GM23338 (cell line): ENCODE data around the gene RUNX3.

Experiments used
- CREB1 ChIP-seq: fragments of 250-450 bp; sonication (Bioruptor Pico); IDR thresholded peaks from 2 replicates; pipeline ENCODE4 v1.5.0; 2020; ENCODE audit warnings: low read depth, mild to moderate bottlenecking, moderate library complexity
- EZH2 ChIP-seq: fragments of 200-600 bp; sonication (generic); IDR thresholded peaks from one replicate; pipeline ENCODE4 v1.8.0; 2017; ENCODE audit warnings: antibody characterized with exemption, mild to moderate bottlenecking, low read depth; ENCODE audit not compliant: unreplicated experiment
- EZH2phosphoT487 ChIP-seq: fragments of 200-600 bp; sonication (generic); IDR thresholded peaks from one replicate; pipeline ENCODE4 v1.8.1; 2018; ENCODE audit warnings: antibody characterized with exemption; ENCODE audit not compliant: unreplicated experiment
- JUNB ChIP-seq: IDR thresholded peaks from one replicate; pipeline ENCODE4 v1.6.1; 2016; ENCODE audit warnings: antibody characterized with exemption; ENCODE audit not compliant: unreplicated experiment
- NANOG ChIP-seq: IDR thresholded peaks from 2 replicates; pipeline ENCODE4 v1.6.1; 2016; ENCODE audit warnings: antibody characterized with exemption, borderline replicate concordance
- POLR2AphosphoS5 ChIP-seq: IDR thresholded peaks from 2 replicates; pipeline ENCODE4 v1.6.1; 2016; ENCODE audit warnings: antibody characterized with exemption, low read depth
- STAT1 ChIP-seq: IDR thresholded peaks from one replicate; pipeline ENCODE4 v1.6.1; 2016; ENCODE audit warnings: antibody characterized with exemption; ENCODE audit not compliant: unreplicated experiment
- ZNF114 ChIP-seq: fragments of 250-450 bp; sonication (Bioruptor Pico); IDR thresholded peaks from 2 replicates; pipeline ENCODE4 v1.5.0; 2020; ENCODE audit warnings: mild to moderate bottlenecking, moderate library complexity
- ZNF331 ChIP-seq: fragments of 250-450 bp; sonication (Bioruptor Pico); IDR thresholded peaks from 2 replicates; pipeline ENCODE4 v1.5.0; 2020; ENCODE audit warnings: low read depth, mild to moderate bottlenecking, moderate library complexity
- TF ChIP-seq, protein P1 (sequence below), 2 experiments: fragments of 200-600 bp in 1 of 2; sonication (generic) in 1 of 2; conservative IDR thresholded peaks; 2 replicates each; pipeline versions ENCODE4 v1.5.1 to v1.6.1; 2016 to 2017; ENCODE audit warnings: antibody characterized with exemption in 2 of 2, low read depth in 2 of 2, mild to moderate bottlenecking in 2 of 2, moderate library complexity in 1 of 2
- TF ChIP-seq, protein P2 (sequence below): IDR thresholded peaks from one replicate; pipeline ENCODE4 v1.6.1; 2018; ENCODE audit warnings: antibody characterized with exemption; ENCODE audit not compliant: unreplicated experiment
- TF ChIP-seq, protein P3 (sequence below): fragments of 250-450 bp; sonication (Bioruptor Pico); IDR thresholded peaks from 2 replicates; pipeline ENCODE4 v1.5.0; 2020; ENCODE audit warnings: mild to moderate bottlenecking, moderate library complexity

DNA sequence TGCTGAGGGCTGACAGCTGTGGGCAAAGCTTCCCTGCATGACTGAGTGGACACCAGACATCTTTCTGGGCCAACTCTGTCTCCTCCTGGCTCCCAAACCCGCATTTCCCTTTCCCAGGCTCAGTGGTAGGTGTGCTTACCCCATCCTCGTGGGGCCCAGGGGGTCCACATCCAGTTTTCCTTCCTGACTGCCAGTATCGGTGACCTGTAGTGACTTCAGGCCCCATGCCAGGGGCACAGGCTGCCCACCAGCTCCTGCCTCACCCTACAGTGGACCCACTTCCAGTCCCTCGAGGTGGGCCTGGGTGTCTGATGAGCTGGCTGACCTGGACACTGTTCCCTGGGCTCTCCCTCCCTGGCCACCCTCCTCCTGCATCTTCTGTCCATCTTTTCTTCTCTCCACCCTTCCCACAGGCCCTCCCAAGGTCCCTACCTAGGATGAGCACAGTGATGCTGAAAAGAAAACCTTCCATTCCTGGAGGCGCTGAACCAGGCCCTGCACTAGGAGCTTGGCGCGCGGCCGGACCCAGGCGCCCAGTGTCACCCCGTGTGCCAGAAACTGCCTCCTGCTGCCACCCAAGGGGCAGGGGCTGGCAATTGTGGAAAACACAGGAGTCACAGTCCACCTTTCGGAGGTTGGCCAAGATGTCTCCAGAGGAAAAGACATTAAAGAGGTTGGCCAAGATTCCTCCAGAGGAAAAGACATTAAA lies 67.1 kb downstream of the RUNX3 start:
- TF ChIP-seq POLR2AphosphoS5 (no peak), JUNB (no peak), EZH2phosphoT487 (no peak), EZH2 (no peak), CREB1 (CRISPR knock-in tag) (no peak), ZNF331 (no peak), NANOG (no peak), ZNF114 (no peak), STAT1 (no peak)
- TF ChIP-seq, protein P1, sequence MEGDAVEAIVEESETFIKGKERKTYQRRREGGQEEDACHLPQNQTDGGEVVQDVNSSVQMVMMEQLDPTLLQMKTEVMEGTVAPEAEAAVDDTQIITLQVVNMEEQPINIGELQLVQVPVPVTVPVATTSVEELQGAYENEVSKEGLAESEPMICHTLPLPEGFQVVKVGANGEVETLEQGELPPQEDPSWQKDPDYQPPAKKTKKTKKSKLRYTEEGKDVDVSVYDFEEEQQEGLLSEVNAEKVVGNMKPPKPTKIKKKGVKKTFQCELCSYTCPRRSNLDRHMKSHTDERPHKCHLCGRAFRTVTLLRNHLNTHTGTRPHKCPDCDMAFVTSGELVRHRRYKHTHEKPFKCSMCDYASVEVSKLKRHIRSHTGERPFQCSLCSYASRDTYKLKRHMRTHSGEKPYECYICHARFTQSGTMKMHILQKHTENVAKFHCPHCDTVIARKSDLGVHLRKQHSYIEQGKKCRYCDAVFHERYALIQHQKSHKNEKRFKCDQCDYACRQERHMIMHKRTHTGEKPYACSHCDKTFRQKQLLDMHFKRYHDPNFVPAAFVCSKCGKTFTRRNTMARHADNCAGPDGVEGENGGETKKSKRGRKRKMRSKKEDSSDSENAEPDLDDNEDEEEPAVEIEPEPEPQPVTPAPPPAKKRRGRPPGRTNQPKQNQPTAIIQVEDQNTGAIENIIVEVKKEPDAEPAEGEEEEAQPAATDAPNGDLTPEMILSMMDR (conservative IDR thresholded peaks at IDR 0.05; ENCODE audit: low read depth in 2 of 2) = no peak
- TF ChIP-seq, protein P2, sequence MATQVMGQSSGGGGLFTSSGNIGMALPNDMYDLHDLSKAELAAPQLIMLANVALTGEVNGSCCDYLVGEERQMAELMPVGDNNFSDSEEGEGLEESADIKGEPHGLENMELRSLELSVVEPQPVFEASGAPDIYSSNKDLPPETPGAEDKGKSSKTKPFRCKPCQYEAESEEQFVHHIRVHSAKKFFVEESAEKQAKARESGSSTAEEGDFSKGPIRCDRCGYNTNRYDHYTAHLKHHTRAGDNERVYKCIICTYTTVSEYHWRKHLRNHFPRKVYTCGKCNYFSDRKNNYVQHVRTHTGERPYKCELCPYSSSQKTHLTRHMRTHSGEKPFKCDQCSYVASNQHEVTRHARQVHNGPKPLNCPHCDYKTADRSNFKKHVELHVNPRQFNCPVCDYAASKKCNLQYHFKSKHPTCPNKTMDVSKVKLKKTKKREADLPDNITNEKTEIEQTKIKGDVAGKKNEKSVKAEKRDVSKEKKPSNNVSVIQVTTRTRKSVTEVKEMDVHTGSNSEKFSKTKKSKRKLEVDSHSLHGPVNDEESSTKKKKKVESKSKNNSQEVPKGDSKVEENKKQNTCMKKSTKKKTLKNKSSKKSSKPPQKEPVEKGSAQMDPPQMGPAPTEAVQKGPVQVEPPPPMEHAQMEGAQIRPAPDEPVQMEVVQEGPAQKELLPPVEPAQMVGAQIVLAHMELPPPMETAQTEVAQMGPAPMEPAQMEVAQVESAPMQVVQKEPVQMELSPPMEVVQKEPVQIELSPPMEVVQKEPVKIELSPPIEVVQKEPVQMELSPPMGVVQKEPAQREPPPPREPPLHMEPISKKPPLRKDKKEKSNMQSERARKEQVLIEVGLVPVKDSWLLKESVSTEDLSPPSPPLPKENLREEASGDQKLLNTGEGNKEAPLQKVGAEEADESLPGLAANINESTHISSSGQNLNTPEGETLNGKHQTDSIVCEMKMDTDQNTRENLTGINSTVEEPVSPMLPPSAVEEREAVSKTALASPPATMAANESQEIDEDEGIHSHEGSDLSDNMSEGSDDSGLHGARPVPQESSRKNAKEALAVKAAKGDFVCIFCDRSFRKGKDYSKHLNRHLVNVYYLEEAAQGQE = no peak
- TF ChIP-seq, protein P3, sequence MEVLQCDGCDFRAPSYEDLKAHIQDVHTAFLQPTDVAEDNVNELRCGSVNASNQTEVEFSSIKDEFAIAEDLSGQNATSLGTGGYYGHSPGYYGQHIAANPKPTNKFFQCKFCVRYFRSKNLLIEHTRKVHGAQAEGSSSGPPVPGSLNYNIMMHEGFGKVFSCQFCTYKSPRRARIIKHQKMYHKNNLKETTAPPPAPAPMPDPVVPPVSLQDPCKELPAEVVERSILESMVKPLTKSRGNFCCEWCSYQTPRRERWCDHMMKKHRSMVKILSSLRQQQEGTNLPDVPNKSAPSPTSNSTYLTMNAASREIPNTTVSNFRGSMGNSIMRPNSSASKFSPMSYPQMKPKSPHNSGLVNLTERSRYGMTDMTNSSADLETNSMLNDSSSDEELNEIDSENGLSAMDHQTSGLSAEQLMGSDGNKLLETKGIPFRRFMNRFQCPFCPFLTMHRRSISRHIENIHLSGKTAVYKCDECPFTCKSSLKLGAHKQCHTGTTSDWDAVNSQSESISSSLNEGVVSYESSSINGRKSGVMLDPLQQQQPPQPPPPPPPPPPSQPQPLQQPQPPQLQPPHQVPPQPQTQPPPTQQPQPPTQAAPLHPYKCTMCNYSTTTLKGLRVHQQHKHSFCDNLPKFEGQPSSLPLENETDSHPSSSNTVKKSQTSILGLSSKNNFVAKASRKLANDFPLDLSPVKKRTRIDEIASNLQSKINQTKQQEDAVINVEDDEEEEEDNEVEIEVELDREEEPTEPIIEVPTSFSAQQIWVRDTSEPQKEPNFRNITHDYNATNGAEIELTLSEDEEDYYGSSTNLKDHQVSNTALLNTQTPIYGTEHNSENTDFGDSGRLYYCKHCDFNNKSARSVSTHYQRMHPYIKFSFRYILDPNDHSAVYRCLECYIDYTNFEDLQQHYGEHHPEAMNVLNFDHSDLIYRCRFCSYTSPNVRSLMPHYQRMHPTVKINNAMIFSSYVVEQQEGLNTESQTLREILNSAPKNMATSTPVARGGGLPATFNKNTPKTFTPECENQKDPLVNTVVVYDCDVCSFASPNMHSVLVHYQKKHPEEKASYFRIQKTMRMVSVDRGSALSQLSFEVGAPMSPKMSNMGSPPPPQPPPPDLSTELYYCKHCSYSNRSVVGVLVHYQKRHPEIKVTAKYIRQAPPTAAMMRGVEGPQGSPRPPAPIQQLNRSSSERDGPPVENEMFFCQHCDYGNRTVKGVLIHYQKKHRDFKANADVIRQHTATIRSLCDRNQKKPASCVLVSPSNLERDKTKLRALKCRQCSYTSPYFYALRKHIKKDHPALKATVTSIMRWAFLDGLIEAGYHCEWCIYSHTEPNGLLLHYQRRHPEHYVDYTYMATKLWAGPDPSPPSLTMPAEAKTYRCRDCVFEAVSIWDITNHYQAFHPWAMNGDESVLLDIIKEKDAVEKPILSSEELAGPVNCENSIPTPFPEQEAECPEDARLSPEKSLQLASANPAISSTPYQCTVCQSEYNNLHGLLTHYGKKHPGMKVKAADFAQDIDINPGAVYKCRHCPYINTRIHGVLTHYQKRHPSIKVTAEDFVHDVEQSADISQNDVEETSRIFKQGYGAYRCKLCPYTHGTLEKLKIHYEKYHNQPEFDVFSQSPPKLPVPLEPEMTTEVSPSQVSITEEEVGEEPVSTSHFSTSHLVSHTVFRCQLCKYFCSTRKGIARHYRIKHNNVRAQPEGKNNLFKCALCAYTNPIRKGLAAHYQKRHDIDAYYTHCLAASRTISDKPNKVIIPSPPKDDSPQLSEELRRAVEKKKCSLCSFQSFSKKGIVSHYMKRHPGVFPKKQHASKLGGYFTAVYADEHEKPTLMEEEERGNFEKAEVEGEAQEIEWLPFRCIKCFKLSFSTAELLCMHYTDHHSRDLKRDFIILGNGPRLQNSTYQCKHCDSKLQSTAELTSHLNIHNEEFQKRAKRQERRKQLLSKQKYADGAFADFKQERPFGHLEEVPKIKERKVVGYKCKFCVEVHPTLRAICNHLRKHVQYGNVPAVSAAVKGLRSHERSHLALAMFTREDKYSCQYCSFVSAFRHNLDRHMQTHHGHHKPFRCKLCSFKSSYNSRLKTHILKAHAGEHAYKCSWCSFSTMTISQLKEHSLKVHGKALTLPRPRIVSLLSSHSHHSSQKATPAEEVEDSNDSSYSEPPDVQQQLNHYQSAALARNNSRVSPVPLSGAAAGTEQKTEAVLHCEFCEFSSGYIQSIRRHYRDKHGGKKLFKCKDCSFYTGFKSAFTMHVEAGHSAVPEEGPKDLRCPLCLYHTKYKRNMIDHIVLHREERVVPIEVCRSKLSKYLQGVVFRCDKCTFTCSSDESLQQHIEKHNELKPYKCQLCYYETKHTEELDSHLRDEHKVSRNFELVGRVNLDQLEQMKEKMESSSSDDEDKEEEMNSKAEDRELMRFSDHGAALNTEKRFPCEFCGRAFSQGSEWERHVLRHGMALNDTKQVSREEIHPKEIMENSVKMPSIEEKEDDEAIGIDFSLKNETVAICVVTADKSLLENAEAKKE (CRISPR knock-in tag) = no peak
